ENCODE results near the gene MARCHF11.

- TF ChIP-seq CTCF (IDR thresholded peaks at IDR 0.05; ENCODE audit: insufficient read depth, low read depth, low read length) (no peak), EZH2 (IDR thresholded peaks at IDR 0.05; ENCODE audit: insufficient read depth, low read length) (no peak)
These were observed 128.3 kb downstream of the MARCHF11 start for GRCh38 chr5:16051246-16051755.

Measured in astrocyte (in vitro differentiated cells and primary cell).